HepG2 (cell line): ENCODE data around the gene NPPC. TPM values are rescaled to one million over a fixed set of nuclear protein-coding genes. Genes with fewer than 3 reads are reported as not detected.

Source experiments
- ADNP ChIP-seq: sonication (generic); formaldehyde crosslinking; IDR thresholded peaks from 2 replicates; pipeline ENCODE4 v1.4.0; 2020; ENCODE audit warnings: missing genetic modification reagents
- ARID5B ChIP-seq: IDR thresholded peaks from 2 replicates; pipeline ENCODE4 v1.4.0; 2020; ENCODE audit warnings: mild to moderate bottlenecking, missing genetic modification reagents
- ELF1 ChIP-seq: sonication (generic); formaldehyde crosslinking; IDR thresholded peaks from 2 replicates; pipeline ENCODE4 v1.4.0; 2020; ENCODE audit warnings: missing genetic modification reagents
- HMGXB4 ChIP-seq, 2 experiments: sonication (generic) in 1 of 2; formaldehyde crosslinking in 1 of 2; IDR thresholded peaks; 2 replicates each; pipeline versions ENCODE4 v1.4.0 to v1.6.1; 2018 to 2020; ENCODE audit warnings: missing genetic modification reagents in 2 of 2, borderline replicate concordance in 1 of 2, low read depth in 1 of 2, mild to moderate bottlenecking in 1 of 2, missing biosample characterization in 1 of 2
- MTA1 ChIP-seq: sonication (generic); formaldehyde crosslinking; IDR thresholded peaks from 2 replicates; pipeline ENCODE4 v1.4.0; 2020; ENCODE audit warnings: missing genetic modification reagents, mild to moderate bottlenecking, borderline replicate concordance
- RFXAP ChIP-seq: sonication (generic); formaldehyde crosslinking; IDR thresholded peaks from 2 replicates; pipeline ENCODE4 v1.4.0; 2020; ENCODE audit warnings: missing genetic modification reagents, borderline replicate concordance
- SP4 ChIP-seq: sonication (generic); formaldehyde crosslinking; IDR thresholded peaks from 2 replicates; pipeline ENCODE4 v1.8.1; 2023; ENCODE audit warnings: mild to moderate bottlenecking, missing genetic modification reagents
- TOE1 ChIP-seq: sonication (generic); formaldehyde crosslinking; IDR thresholded peaks from 2 replicates; pipeline ENCODE4 v1.4.0; 2020; ENCODE audit warnings: mild to moderate bottlenecking, missing genetic modification reagents
- WIZ ChIP-seq: sonication (generic); formaldehyde crosslinking; IDR thresholded peaks from 2 replicates; pipeline ENCODE4 v1.5.1; 2020; ENCODE audit warnings: mild to moderate bottlenecking, missing genetic modification reagents
- ZBTB10 ChIP-seq: sonication (generic); formaldehyde crosslinking; IDR thresholded peaks from 2 replicates; pipeline ENCODE4 v1.4.0; 2020; ENCODE audit warnings: missing genetic modification reagents, borderline replicate concordance
- ZBTB25 ChIP-seq: IDR thresholded peaks from 2 replicates; pipeline ENCODE4 v1.6.1; 2018; ENCODE audit warnings: missing genetic modification reagents
- ZFP90 ChIP-seq: sonication (generic); formaldehyde crosslinking; IDR thresholded peaks from 2 replicates; pipeline ENCODE4 v1.8.0; 2022; ENCODE audit warnings: missing genetic modification reagents, mild to moderate bottlenecking, inconsistent platforms, borderline replicate concordance
- ZNF136 ChIP-seq: sonication (generic); formaldehyde crosslinking; IDR thresholded peaks from 2 replicates; pipeline ENCODE4 v1.8.1; 2022; ENCODE audit warnings: low read depth, mild to moderate bottlenecking, moderate library complexity, missing genetic modification reagents
- ZNF337 ChIP-seq: sonication (generic); formaldehyde crosslinking; IDR thresholded peaks from 2 replicates; pipeline ENCODE4 v1.5.1; 2020; ENCODE audit warnings: missing genetic modification reagents, low read depth, mild to moderate bottlenecking, borderline replicate concordance
- ZNF484 ChIP-seq: sonication (generic); formaldehyde crosslinking; IDR thresholded peaks from 2 replicates; pipeline ENCODE4 v1.5.1; 2020; ENCODE audit warnings: mild to moderate bottlenecking, low read depth, missing genetic modification reagents, borderline replicate concordance
- ZNF547 ChIP-seq: sonication (generic); formaldehyde crosslinking; IDR thresholded peaks from 2 replicates; pipeline ENCODE4 v1.5.1; 2020; ENCODE audit warnings: mild to moderate bottlenecking, missing genetic modification reagents
- ZNF790 ChIP-seq: sonication (generic); formaldehyde crosslinking; IDR thresholded peaks from 2 replicates; pipeline ENCODE4 v1.8.0; 2022; ENCODE audit warnings: missing genetic modification reagents, mild to moderate bottlenecking, borderline replicate concordance
- polyA plus RNA-seq, 8 experiments: library from polyadenylated mRNA; depleted of rRNA in 3 of 8; stranded (reverse) in 7 of 8; unstranded in 1 of 8; fragments of >200 nt; fragmentation: Illumina TruSeq in 4 of 8; extraction: Trizol in 4 of 8; gene quantifications; 2 replicates each; pipeline versions ENCODE4 v1.2.1 to v1.2.3, GENCODE V29; 2011 to 2016; ENCODE audit warnings: low read depth in 4 of 8, missing spikeins in 1 of 8, mixed read lengths in 1 of 8; ENCODE audit not compliant: insufficient read depth in 1 of 8
- total RNA-seq, 5 experiments: library from RNA; depleted of rRNA; stranded (reverse); fragments of >200 nt; fragmentation: Illumina TruSeq; extraction: Trizol; gene quantifications; 2 replicates each; pipeline ENCODE4 v1.2.3, GENCODE V29; 2016; ENCODE audit warnings: low read depth in 1 of 5
- TF ChIP-seq, protein P1 (sequence below): sonication (generic); formaldehyde crosslinking; IDR thresholded peaks from 2 replicates; pipeline ENCODE4 v1.4.0; 2020; ENCODE audit warnings: missing genetic modification reagents, low read depth, mild to moderate bottlenecking, borderline replicate concordance

NPPC gene
- total and polyA plus RNA-seq, 2 of the 13 experiments (the other 11 are each of a cell fraction or from before 2014, with no cell fraction given): 0.11 TPM; not detected in 1

- TF ChIP-seq ARID5B (peak; percentile 65), ADNP (CRISPR knock-in tag) (peak; percentile 46; the same call in 1 of the 2 replicates), TOE1 (CRISPR knock-in tag) (no peak), ZNF484 (CRISPR knock-in tag) (no peak), ZNF337 (CRISPR knock-in tag) (no peak), ZNF136 (CRISPR knock-in tag) (0 out of 2 replicates have a peak, but pooled peaks have one; percentile 87), WIZ (CRISPR knock-in tag) (no peak), ZBTB10 (0 out of 2 replicates have a peak, but pooled peaks have one; percentile 35), ZFP90 (CRISPR knock-in tag) (0 out of 2 replicates have a peak, but pooled peaks have one; percentile 20), HMGXB4 (CRISPR knock-in tag; IDR thresholded peaks at IDR 0.05; ENCODE audit: borderline replicate concordance in 1 of 2, low read depth in 1 of 2) (peak; percentile 92 to 96), RFXAP (CRISPR knock-in tag) (0 out of 2 replicates have a peak, but pooled peaks have one; percentile 36), SP4 (CRISPR knock-in tag) (peak; percentile 51; the same call in 1 of the 2 replicates), MTA1 (CRISPR knock-in tag) (peak; percentile 63; the same call in 1 of the 2 replicates), ZNF547 (CRISPR knock-in tag) (0 out of 2 replicates have a peak, but pooled peaks have one; percentile 19), ELF1 (CRISPR knock-in tag) (peak; percentile 43; the same call in 1 of the 2 replicates), ZNF790 (CRISPR knock-in tag) (no peak), ZBTB25 (CRISPR knock-in tag) (peak; percentile 85; the same call in 1 of the 2 replicates)
- TF ChIP-seq, protein P1, sequence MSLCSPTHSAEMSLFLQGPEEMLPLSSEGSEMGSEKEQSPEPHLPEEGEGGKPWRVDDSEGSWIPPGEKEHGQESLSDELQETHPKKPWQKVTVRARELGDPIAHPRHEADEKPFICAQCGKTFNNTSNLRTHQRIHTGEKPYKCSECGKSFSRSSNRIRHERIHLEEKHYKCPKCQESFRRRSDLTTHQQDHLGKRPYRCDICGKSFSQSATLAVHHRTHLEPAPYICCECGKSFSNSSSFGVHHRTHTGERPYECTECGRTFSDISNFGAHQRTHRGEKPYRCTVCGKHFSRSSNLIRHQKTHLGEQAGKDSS (CRISPR knock-in tag): peak; percentile 76; the same call in 1 of the 2 replicates
These were observed 25.7 kb downstream of the NPPC start (continued) for GRCh38 chr2:231900486-231900942.
